Measurements from ENCODE around the gene MILR1.

MILR1 gene

GRCh38 chr17:64503821-64504768, 55.2 kb downstream of the MILR1 start:
- DNase-seq (ENCODE audit: low spot score), result peak; percentile 28

GRCh38 chr17:64504769-64505339, 55.9 kb downstream of the MILR1 start:
- DNase-seq (ENCODE audit: low spot score), result no peak

- DNase-seq (ENCODE audit: low spot score), result peak; percentile 79
Observed at GRCh38 chr17:64505340-64506200, 56.7 kb downstream of the MILR1 start.

- no peak for DNase-seq (ENCODE audit: low spot score)
Observed at GRCh38 chr17:64506201-64506575, 57.3 kb downstream of the MILR1 start, which contains the start of gene DDX5. TSS of gene DDX5 (minus strand) at chr17:64506289. CDS start at chr17:64506119, 170 bp downstream.

- DNase-seq (ENCODE audit: low spot score), result peak; percentile 96
Observed at GRCh38 chr17:64506576-64507412, 57.9 kb downstream of the MILR1 start, which contains the start of gene CEP95. TSS of gene CEP95 (plus strand) at chr17:64506977. CDS start at chr17:64507098, 121 bp downstream.

GRCh38 chr17:64507413-64507782, 58.5 kb downstream of the MILR1 start:
- DNase-seq (ENCODE audit: low spot score), result peak; percentile 93

GRCh38 chr17:64508683-64509082, 59.8 kb downstream of the MILR1 start:
- no peak for DNase-seq (ENCODE audit: low spot score)

GRCh38 chr17:64509179-64509578, 60.3 kb downstream of the MILR1 start:
- no peak for DNase-seq (ENCODE audit: low spot score)

- DNase-seq (ENCODE audit: low spot score), result no peak
Observed at GRCh38 chr17:64515419-64515818, 66.5 kb downstream of the MILR1 start.

GRCh38 chr17:64515829-64516228, 66.9 kb downstream of the MILR1 start:
- no peak for DNase-seq (ENCODE audit: low spot score)

Measured in NAMALWA (cell line).